Fibroblast of lung (primary cell): Measurements from ENCODE around the gene ZNF394.

ENCODE experiments used
- EZH2 ChIP-seq: IDR thresholded peaks from 2 replicates; pipeline ENCODE4 v1.5.1; 2012; ENCODE audit warnings: low read length, control low read depth, mild to moderate bottlenecking; ENCODE audit errors: missing control alignments
- TF ChIP-seq, protein P1 (sequence below), 2 donors: IDR thresholded peaks in 1 of 2; conservative IDR thresholded peaks in 1 of 2; 1 replicate in 1 of 2; 2 replicates in 1 of 2; pipeline ENCODE4 v1.5.1; 2011 to 2012; ENCODE audit warnings: low read length in 2 of 2, control low read depth in 1 of 2, inconsistent platforms in 1 of 2, low read depth in 1 of 2, mild to moderate bottlenecking in 1 of 2

DNA sequence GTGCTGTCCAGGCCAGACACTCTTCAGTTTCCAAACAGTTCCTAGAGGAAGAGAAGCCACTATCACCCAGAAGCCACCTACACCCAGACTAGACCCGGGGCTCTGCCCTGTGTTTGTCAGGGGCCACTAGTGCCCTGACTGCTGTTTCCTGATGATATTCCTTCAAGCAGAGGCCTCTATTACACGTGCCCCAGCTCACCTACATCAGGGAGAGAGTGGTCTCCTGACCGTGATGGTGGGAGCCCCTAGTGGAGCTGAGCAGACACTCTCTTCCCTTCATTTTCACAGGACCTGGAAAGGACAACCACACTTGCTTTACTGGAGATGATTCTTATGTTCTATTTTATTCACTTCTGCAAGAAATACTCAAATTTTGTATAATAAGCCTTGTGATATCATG, 9.2 kb downstream of the ZNF394 start:
- TF ChIP-seq, protein P1, sequence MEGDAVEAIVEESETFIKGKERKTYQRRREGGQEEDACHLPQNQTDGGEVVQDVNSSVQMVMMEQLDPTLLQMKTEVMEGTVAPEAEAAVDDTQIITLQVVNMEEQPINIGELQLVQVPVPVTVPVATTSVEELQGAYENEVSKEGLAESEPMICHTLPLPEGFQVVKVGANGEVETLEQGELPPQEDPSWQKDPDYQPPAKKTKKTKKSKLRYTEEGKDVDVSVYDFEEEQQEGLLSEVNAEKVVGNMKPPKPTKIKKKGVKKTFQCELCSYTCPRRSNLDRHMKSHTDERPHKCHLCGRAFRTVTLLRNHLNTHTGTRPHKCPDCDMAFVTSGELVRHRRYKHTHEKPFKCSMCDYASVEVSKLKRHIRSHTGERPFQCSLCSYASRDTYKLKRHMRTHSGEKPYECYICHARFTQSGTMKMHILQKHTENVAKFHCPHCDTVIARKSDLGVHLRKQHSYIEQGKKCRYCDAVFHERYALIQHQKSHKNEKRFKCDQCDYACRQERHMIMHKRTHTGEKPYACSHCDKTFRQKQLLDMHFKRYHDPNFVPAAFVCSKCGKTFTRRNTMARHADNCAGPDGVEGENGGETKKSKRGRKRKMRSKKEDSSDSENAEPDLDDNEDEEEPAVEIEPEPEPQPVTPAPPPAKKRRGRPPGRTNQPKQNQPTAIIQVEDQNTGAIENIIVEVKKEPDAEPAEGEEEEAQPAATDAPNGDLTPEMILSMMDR (conservative IDR thresholded peaks at IDR 0.05 in 1 of 2, IDR thresholded peaks at IDR 0.05 in 1 of 2; ENCODE audit: low read depth in 1 of 2, low read length in 2 of 2): no peak
- no peak for TF ChIP-seq EZH2
